ENCODE data around the gene MCU. TPM values are rescaled to one million over a fixed set of nuclear protein-coding genes. Genes with fewer than 3 reads are reported as not detected.

The MCU gene
- total RNA-seq, 2 donors from 2014 or later, result 15.0 to 24.6 TPM

GRCh38 chr10:72800000-72800740 lies 108.2 kb downstream of the MCU start:
- H3K27me3 ChIP-seq (replicated peaks; ENCODE audit: insufficient read depth), result no peaks in the 10 kb centered on the region
- H3K4me3 ChIP-seq, result no peak overlapping the region
- no peak for ATAC-seq (ENCODE audit: insufficient number of reproducible peaks, low FRiP score, low read depth)
- DNase-seq (ENCODE audit: low spot score), result no peak
- peaks cover 12 to 14% of the 10 kb centered on the region in 2 donors for H3K4me1 ChIP-seq (ENCODE audit: control insufficient read depth in 1 of 2, low read depth in 2 of 2)
- H3K36me3 ChIP-seq, result no peaks in the 10 kb centered on the region
- H3K9me3 ChIP-seq, result no peaks in the 10 kb centered on the region
- no peak overlapping the region for H3K27ac ChIP-seq
- TF ChIP-seq, protein P1, sequence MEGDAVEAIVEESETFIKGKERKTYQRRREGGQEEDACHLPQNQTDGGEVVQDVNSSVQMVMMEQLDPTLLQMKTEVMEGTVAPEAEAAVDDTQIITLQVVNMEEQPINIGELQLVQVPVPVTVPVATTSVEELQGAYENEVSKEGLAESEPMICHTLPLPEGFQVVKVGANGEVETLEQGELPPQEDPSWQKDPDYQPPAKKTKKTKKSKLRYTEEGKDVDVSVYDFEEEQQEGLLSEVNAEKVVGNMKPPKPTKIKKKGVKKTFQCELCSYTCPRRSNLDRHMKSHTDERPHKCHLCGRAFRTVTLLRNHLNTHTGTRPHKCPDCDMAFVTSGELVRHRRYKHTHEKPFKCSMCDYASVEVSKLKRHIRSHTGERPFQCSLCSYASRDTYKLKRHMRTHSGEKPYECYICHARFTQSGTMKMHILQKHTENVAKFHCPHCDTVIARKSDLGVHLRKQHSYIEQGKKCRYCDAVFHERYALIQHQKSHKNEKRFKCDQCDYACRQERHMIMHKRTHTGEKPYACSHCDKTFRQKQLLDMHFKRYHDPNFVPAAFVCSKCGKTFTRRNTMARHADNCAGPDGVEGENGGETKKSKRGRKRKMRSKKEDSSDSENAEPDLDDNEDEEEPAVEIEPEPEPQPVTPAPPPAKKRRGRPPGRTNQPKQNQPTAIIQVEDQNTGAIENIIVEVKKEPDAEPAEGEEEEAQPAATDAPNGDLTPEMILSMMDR (IDR thresholded peaks at IDR 0.05), result no peak

DNA sequence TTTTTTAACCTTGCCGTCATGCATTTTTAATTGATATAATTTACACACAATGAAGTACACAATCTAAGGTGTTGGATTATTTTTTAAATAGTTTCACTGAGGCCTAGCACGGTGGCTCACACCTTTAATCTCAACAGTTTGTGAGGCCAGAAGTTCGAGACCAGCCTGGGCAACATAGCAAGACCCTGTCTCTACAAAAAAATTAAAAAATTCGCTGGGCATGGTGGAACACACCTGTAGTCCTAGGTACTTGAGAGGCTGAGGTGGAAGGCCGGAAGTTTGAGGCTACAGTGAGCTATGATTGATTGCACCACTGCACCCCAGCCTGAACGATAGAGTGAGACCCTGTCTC lies 108.8 kb downstream of the MCU start:
- DNase-seq (ENCODE audit: low spot score) (no peak), ATAC-seq (ENCODE audit: insufficient number of reproducible peaks, low FRiP score, low read depth) (no peak)
- TF ChIP-seq, protein P1 (IDR thresholded peaks at IDR 0.05), result no peak
- no peaks in the 10 kb centered on the region for H3K27me3 ChIP-seq (replicated peaks; ENCODE audit: insufficient read depth)
- H3K36me3 ChIP-seq, result no peaks in the 10 kb centered on the region
- H3K4me1 ChIP-seq (ENCODE audit: control insufficient read depth in 1 of 2, low read depth in 2 of 2), result peaks cover 12 to 14% of the 10 kb centered on the region in 2 donors
- H3K9me3 ChIP-seq, result no peaks in the 10 kb centered on the region
- no peak overlapping the region for H3K4me3 ChIP-seq
- H3K27ac ChIP-seq, result no peak overlapping the region

- Histone ChIP-seq H3K27me3 (replicated peaks; ENCODE audit: insufficient read depth) (no peaks in the 10 kb centered on the region), H3K4me3 (no peak overlapping the region), H3K36me3 (no peaks in the 10 kb centered on the region), H3K27ac (no peak overlapping the region), H3K9me3 (no peaks in the 10 kb centered on the region), H3K4me1 (ENCODE audit: control insufficient read depth in 1 of 2, low read depth in 2 of 2) (peaks cover 12 to 14% of the 10 kb centered on the region in 2 donors)
- ATAC-seq (ENCODE audit: insufficient number of reproducible peaks, low FRiP score, low read depth) (no peak), DNase-seq (ENCODE audit: low spot score) (no peak)
- TF ChIP-seq, protein P1 (IDR thresholded peaks at IDR 0.05), result no peak
These were observed 109.4 kb downstream of the MCU start for GRCh38 chr10:72801263-72801868.

GRCh38 chr10:72802332-72802731 lies 110.4 kb downstream of the MCU start:
- Histone ChIP-seq H3K9me3 (no peaks in the 10 kb centered on the region), H3K36me3 (no peaks in the 10 kb centered on the region), H3K4me1 (ENCODE audit: control insufficient read depth in 1 of 2, low read depth in 2 of 2) (peaks cover 12 to 14% of the 10 kb centered on the region in 2 donors), H3K4me3 (peak overlapping the region; percentile 18), H3K27ac (peak overlapping the region in 1 of 2 donors; percentile 40), H3K27me3 (replicated peaks; ENCODE audit: insufficient read depth) (no peaks in the 10 kb centered on the region)
- ATAC-seq (ENCODE audit: insufficient number of reproducible peaks, low FRiP score, low read depth) (no peak), DNase-seq (ENCODE audit: low spot score) (no peak)
- TF ChIP-seq, protein P1 (IDR thresholded peaks at IDR 0.05), result no peak

- H3K4me1 ChIP-seq (ENCODE audit: control insufficient read depth in 1 of 2, low read depth in 2 of 2), result peaks cover 12 to 14% of the 10 kb centered on the region in 2 donors
- peak overlapping the region; percentile 18 for H3K4me3 ChIP-seq
- TF ChIP-seq, protein P1 (IDR thresholded peaks at IDR 0.05), result no peak
- DNase-seq (ENCODE audit: low spot score) (no peak), ATAC-seq (ENCODE audit: insufficient number of reproducible peaks, low FRiP score, low read depth) (no peak)
- H3K36me3 ChIP-seq, result no peaks in the 10 kb centered on the region
- no peaks in the 10 kb centered on the region for H3K27me3 ChIP-seq (replicated peaks; ENCODE audit: insufficient read depth)
- H3K27ac ChIP-seq, result peak overlapping the region; percentile 1 to 40
- no peaks in the 10 kb centered on the region for H3K9me3 ChIP-seq
These were observed 111.0 kb downstream of the MCU start for GRCh38 chr10:72802763-72803505.

Data from thoracic aorta (tissue), 2 donors.